ENCODE results near the gene ATP6V1B1.

Gene ATP6V1B1

DNA sequence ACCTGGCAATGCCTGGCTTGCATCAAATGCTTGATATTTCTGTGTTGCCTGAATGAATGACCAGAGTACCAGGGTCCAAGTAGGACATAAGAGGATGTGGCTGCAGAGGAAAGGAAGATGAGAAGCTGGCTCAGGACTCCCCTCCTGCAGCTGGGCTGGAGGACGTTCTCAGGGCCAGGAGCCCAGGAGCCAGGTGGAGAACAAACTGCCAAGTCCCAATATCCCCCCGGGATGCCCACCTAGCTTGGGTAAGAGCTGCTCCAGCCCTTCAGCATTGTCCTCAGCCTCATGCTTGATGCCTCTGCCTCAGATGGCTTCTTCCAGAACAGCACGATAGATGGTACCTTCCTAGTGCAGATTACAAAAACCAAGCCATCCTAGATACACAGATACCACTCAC, 8.6 kb upstream of the ATP6V1B1 start:
- TF ChIP-seq, protein P1, sequence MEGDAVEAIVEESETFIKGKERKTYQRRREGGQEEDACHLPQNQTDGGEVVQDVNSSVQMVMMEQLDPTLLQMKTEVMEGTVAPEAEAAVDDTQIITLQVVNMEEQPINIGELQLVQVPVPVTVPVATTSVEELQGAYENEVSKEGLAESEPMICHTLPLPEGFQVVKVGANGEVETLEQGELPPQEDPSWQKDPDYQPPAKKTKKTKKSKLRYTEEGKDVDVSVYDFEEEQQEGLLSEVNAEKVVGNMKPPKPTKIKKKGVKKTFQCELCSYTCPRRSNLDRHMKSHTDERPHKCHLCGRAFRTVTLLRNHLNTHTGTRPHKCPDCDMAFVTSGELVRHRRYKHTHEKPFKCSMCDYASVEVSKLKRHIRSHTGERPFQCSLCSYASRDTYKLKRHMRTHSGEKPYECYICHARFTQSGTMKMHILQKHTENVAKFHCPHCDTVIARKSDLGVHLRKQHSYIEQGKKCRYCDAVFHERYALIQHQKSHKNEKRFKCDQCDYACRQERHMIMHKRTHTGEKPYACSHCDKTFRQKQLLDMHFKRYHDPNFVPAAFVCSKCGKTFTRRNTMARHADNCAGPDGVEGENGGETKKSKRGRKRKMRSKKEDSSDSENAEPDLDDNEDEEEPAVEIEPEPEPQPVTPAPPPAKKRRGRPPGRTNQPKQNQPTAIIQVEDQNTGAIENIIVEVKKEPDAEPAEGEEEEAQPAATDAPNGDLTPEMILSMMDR (IDR thresholded peaks at IDR 0.05) = no peak
- DNase-seq (ENCODE audit: low spot score) = peak; percentile 22
- no peak overlapping the region for H3K27ac ChIP-seq
- H3K4me3 ChIP-seq = no peak overlapping the region

DNA sequence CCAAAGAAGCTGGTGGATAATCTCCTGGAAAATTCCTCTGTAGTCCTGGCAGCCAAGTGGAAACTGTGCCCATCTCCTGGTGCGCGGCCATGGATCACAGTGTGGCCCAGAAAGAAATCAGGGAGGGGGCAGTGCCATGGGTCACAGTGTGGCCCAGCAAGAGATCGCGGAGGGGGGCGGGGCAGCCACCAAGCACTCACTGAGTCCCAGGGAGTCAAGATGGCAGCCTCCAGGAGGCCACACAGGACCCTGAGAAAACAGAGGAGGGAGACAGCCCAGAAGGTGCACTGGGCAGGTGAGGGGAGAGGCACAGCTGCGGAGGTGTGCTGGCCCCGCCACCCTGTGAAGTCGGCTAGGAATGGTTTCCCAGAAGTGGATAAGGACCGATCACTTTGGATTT, 8.1 kb upstream of the ATP6V1B1 start:
- H3K4me3 ChIP-seq = no peak overlapping the region
- peak; percentile 33 for DNase-seq (ENCODE audit: low spot score)
- H3K27ac ChIP-seq = no peak overlapping the region
- TF ChIP-seq, protein P1 (IDR thresholded peaks at IDR 0.05) = no peak

DNA sequence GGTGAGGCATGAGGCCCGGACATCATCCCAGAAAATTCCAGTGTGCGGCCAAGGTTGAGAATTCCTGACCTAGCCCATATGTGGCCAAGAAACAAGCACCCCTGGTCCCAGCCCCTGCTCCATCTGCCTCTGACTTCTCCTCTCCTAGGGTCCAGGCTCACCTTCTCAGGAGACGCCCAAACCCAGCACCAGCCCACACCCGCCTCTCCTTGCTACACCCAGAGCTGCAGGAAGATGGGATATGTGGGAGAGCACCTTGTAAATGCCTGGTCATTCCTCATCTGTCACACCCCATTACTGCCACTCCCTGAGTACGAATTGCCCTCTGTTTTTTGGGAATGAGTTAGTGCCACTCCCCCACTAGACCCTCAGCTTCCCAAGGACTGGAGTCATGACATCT, 7.3 kb upstream of the ATP6V1B1 start:
- peak; percentile 33 for DNase-seq (ENCODE audit: low spot score)
- TF ChIP-seq, protein P1 (IDR thresholded peaks at IDR 0.05) = no peak

DNA sequence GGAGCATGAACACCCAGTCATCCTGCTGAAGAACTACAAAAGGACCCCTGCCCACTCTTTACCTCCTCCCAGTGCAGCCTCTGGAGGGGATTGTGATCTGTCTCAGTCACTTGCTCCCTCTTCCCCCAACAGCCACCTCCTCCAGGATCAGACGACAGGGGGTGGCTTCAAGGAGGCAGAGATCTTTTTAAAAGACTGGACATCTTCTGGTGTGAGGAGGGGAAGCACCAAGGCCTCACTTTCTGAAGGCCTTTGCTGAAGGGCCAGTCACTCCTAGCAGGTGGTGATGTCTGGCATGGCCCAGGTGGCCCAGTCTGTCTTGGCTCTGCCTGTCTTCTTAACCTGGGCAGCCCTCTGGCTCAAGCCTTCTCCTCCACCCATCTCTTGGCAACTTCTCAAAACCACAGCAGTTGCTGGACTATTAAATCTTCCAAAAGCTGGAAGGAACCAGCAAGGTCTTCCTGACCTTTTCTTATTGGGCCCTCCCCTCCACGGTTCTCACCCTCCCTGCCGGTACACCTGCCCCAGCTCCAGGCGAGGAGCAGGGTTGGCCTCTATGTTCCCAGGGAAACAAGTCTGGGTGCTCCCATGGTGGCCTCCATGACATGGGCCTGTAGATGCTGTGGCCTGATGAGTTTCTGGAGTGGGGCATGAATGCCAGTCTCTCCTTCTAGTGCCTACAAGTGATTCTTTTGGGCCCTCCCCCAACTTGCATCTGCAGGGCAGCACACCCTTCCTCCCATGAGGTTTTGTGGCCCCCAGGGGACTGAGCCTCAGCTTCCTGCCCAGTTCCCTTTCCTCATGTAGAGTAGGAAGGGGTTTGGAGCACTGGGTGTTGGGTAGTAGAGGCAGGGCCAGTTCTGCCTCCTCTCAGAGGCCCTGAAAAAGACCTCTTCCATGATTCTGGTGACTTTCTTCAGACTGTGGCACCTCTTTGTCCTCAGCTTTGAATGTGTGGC, 5.0 kb upstream of the ATP6V1B1 start:
- peak; percentile 22 for DNase-seq (ENCODE audit: low spot score)
- TF ChIP-seq, protein P1 (IDR thresholded peaks at IDR 0.05) = no peak
- no peak overlapping the region for H3K4me3 ChIP-seq

More for the DNA sequence above, 7.3 kb upstream of the ATP6V1B1 start:
- H3K4me3 ChIP-seq = no peak overlapping the region
- H3K27ac ChIP-seq = no peak overlapping the region

DNA sequence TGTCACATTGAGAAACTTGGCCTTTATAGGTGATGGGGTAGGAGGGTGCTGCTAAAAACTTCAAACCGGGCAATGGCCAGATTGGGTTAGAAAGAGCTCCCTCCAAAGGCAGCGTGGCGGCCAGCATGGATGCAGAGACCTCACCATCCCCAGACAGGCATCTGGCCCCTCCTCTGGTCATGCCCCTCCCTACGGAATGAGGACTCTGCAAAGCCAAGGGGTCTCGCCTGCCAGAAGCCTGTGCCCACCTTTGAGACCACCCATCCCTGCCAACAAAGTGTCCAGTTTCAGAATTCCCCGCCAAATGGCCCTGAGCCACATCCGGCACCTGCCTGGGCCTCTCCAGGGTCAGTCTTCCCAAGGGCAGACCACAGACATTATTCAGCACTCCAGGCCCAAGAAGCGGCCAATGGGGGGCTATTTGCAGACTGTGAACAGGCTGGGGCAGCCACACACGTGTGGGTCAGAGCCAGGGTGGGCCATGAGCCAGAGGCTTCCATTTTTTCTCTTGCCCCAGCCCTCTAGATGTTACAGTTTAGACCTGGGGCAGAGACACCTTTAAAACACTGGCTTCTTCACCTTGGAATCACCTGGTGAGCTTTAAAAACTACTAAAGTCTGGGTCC, 4.2 kb upstream of the ATP6V1B1 start:
- no peak overlapping the region for H3K27ac ChIP-seq
- DNase-seq (ENCODE audit: low spot score) = no peak
- no peak overlapping the region for H3K4me3 ChIP-seq
- TF ChIP-seq, protein P1 (IDR thresholded peaks at IDR 0.05) = no peak

More for the DNA sequence above, 5.0 kb upstream of the ATP6V1B1 start:
- H3K27ac ChIP-seq = no peak overlapping the region

DNA sequence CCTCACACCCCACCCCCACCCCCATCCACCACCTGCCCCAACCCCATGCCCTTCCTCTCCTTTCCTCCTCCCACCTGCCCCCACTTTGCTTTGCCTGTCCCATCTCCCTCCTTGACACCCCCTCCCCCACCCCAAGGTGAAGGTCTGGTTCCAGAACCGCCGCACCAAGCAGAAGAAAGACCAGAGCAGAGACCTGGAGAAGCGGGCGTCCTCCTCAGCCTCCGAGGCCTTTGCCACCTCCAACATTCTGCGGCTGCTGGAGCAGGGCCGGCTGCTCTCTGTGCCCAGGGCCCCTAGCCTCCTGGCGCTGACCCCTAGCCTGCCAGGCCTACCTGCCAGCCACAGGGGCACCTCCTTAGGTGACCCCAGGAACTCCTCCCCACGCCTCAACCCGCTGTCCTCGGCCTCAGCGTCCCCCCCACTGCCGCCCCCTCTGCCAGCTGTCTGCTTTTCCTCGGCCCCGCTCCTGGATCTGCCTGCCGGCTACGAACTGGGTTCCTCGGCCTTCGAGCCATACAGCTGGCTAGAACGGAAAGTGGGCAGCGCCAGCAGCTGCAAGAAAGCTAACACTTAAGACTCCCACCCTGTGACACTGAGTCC, 3.0 kb upstream of the ATP6V1B1 start:
- no peak overlapping the region for H3K27ac ChIP-seq
- TF ChIP-seq, protein P1 (IDR thresholded peaks at IDR 0.05) = no peak
- H3K4me3 ChIP-seq = no peak overlapping the region
- no peak for DNase-seq (ENCODE audit: low spot score)
